GM12878 (cell line): ENCODE measurements around the gene WSCD2.

Experiments used
- ETV6 ChIP-seq, 2 experiments: fragments of 450-650 bp in 1 of 2; IDR thresholded peaks in 1 of 2; conservative IDR thresholded peaks in 1 of 2; 2 replicates each; pipeline ENCODE4 v1.6.1; 2014; ENCODE audit warnings: antibody characterized with exemption in 1 of 2, borderline replicate concordance in 1 of 2, low read depth in 1 of 2, mild to moderate bottlenecking in 1 of 2, moderate library complexity in 1 of 2
- POLR2A ChIP-seq: IDR thresholded peaks from 2 replicates; pipeline ENCODE4 v1.6.1; 2011; ENCODE audit warnings: low read depth, mild to moderate bottlenecking, low read length
- POLR2AphosphoS5 ChIP-seq: IDR thresholded peaks from 2 replicates; pipeline ENCODE4 v1.6.1; 2011; ENCODE audit warnings: mild to moderate bottlenecking, low read length, inconsistent platforms
- ZNF274 ChIP-seq: IDR thresholded peaks from one replicate; pipeline ENCODE4 v1.8.0; 2011; ENCODE audit not compliant: insufficient read length, insufficient read depth

DNA sequence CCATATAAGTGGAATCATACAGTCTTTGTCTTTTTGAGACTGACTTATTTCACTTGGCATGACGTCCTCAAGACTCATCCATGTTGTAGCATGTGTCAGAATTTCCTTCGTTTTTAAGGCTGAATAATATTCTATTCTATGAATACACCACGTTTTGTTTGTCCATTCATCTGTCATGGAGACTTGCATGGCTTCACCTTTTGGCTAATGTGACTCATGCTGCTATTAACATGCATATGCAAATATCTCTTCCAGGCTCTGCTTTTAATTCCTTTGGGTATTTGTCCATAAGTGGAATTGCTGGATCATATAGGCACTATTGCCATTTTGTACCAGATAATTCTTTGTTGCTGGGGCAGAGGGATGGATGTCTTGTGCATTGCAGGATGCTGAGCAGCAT lies 19.6 kb upstream of the WSCD2 start:
- TF ChIP-seq POLR2A: no peak
- TF ChIP-seq ETV6 (conservative IDR thresholded peaks at IDR 0.05 in 1 of 2, IDR thresholded peaks at IDR 0.05 in 1 of 2; ENCODE audit: borderline replicate concordance in 1 of 2, low read depth in 1 of 2): no peak
- TF ChIP-seq ZNF274: no peak
- TF ChIP-seq POLR2AphosphoS5: no peak
